ENCODE data around the gene MYO16.

The MYO16 gene

DNA sequence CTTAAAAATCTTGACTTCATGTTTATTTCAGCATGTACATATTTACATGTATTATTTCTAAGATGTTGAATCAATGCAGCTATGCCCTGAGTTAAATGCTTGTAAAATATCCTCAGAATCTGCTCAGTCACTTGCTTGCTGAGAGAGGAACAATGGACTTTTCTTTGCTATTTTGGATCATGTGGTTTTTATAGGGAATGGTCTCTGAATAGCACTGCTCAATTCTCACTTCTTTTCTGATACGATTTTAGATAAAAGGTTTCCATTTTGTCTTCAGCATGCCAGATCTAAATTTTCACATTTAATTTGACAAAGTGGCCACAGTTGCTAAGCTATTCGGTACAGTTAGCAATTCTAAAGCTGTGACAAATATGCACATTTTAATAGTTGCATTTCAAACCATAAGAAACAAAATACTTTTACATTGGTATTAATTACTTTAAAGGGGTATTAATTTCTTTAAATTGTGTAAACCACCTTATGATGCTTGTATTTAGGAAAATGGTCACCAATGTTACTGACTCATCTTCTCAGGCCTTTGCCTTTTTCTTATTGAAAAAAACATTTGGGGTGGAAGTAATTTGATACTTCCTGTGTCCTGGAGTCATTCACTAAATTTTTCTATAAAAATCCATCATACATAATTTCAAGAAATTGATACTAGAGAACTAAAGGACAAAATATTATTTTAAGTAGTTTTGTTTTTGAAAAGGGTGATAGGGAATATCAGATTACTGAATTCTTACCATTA is 113.5 kb downstream of the MYO16 start:
- no peak overlapping the region for H3K27ac Mint-ChIP-seq
- H3K9me3 Mint-ChIP-seq = no peaks in the 10 kb centered on the region
- DNase-seq (no peak), ATAC-seq (no peak)
- H3K4me1 Mint-ChIP-seq = no peaks in the 10 kb centered on the region
- H3K27me3 Mint-ChIP-seq = no peaks in the 10 kb centered on the region
- no peak overlapping the region for H3K4me3 Mint-ChIP-seq
- H3K36me3 Mint-ChIP-seq (ENCODE audit: low read depth) = no peaks in the 10 kb centered on the region

DNA sequence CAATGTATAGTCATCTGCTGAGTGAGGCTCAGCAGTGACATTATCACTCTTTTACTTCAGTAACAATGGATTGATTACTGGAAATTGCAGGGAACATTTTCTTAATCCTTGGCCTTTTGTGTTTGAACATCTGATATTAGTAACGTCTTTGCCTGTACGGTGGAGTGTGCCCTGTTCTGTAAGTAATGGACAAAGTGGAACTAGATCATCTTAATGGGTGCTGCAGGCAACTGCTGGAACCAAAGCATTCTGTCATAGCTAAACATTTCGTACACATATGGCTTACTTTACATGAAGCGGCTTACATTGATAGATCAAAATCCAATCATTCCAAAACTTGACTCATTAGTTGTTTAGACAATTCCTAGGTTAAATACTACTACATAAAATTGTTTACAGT is 114.1 kb downstream of the MYO16 start:
- Mint-ChIP-seq H3K4me1 (no peaks in the 10 kb centered on the region), H3K9me3 (no peaks in the 10 kb centered on the region), H3K36me3 (ENCODE audit: low read depth) (no peaks in the 10 kb centered on the region), H3K4me3 (no peak overlapping the region), H3K27me3 (no peaks in the 10 kb centered on the region), H3K27ac (no peak overlapping the region)
- DNase-seq (no peak), ATAC-seq (no peak)

DNA sequence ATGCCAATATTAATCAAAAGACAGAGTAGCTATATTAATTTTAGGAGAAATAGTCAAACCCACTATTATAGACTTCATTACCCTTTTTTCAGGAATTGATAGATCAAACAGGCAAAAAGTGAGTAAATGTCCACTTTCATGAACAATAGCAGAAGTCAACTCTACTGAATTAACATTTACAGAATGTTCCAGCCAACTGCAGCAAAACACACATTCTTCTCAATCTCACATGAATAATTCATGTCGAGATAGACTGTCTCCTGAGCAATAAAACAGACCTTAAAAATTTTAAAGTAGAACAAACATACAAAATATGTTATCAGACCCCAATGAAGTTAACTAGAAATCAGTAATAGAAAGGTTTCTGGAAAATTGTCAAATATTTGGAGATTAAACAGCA is 118.4 kb downstream of the MYO16 start:
- Mint-ChIP-seq H3K4me3 (no peak overlapping the region), H3K4me1 (no peaks in the 10 kb centered on the region), H3K36me3 (ENCODE audit: low read depth) (no peaks in the 10 kb centered on the region), H3K9me3 (no peaks in the 10 kb centered on the region), H3K27me3 (no peaks in the 10 kb centered on the region), H3K27ac (no peak overlapping the region)
- no peak for DNase-seq
- ATAC-seq = no peak

DNA sequence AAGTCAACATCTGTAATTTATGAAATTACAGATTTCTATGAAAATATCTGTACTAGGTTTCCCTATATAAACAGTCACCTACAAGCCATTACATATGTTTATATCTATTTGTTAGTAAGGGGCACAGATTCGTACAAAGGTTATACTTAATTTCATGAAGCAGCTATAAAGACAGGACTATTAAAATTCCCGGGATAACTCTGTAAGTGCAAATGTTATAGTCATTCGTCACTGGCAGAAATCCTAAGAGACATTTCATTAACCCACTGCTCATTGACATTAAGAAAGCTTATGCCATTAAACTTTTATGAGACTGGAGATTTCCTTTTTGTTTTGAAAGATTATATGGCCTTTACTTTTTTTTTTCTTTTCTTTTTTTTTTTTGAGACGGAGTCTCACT is 122.9 kb downstream of the MYO16 start:
- Mint-ChIP-seq H3K27me3 (no peaks in the 10 kb centered on the region), H3K4me3 (no peak overlapping the region), H3K9me3 (no peaks in the 10 kb centered on the region), H3K36me3 (ENCODE audit: low read depth) (no peaks in the 10 kb centered on the region), H3K4me1 (no peaks in the 10 kb centered on the region), H3K27ac (no peak overlapping the region)
- DNase-seq (no peak), ATAC-seq (no peak)

DNA sequence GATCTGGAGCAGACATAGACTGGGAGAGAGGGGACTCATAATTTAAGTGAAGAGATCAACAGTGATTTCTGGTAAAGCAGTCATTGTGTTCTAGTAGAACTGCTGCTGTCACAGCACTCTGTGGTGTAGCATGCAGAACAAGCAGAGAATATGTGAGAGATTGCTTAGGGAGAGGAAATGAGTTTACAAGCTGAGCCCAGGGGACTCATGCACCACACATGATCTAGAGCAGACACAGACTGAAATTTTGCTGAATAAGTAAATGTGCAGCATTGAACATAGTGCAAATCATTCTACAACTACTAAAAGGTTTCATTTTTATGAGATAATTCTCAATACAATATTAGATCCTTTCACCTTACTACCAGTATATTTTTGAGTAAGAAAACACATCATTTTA is 125.7 kb downstream of the MYO16 start:
- Mint-ChIP-seq H3K36me3 (ENCODE audit: low read depth) (no peaks in the 10 kb centered on the region), H3K27ac (no peak overlapping the region), H3K4me1 (no peaks in the 10 kb centered on the region), H3K27me3 (no peaks in the 10 kb centered on the region), H3K4me3 (no peak overlapping the region), H3K9me3 (no peaks in the 10 kb centered on the region)
- ATAC-seq (no peak), DNase-seq (no peak)

DNA sequence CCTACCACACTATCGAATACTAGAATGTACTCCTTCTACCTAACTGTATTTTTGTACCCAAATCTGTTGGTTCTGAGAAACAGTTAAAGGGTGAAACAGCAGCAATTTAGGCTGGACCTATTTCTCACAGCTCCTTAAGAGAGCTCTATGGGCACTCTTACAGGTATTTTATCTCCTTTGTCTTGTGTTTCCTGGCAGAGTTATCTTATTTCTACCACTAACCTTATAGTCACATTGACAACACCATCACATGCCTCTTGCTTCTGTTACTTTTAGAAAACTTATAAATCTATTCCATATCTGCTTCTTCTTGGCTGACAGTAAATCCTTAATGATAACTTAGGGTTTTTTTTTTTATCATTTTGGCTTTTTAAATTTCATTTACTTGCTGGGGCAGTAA is 130.7 kb downstream of the MYO16 start:
- H3K36me3 Mint-ChIP-seq (ENCODE audit: low read depth) = no peaks in the 10 kb centered on the region
- no peak overlapping the region for H3K4me3 Mint-ChIP-seq
- no peak for ATAC-seq
- H3K4me1 Mint-ChIP-seq = no peaks in the 10 kb centered on the region
- H3K9me3 Mint-ChIP-seq = no peaks in the 10 kb centered on the region
- H3K27me3 Mint-ChIP-seq = no peaks in the 10 kb centered on the region
- no peak overlapping the region for H3K27ac Mint-ChIP-seq
- no peak for DNase-seq

DNA sequence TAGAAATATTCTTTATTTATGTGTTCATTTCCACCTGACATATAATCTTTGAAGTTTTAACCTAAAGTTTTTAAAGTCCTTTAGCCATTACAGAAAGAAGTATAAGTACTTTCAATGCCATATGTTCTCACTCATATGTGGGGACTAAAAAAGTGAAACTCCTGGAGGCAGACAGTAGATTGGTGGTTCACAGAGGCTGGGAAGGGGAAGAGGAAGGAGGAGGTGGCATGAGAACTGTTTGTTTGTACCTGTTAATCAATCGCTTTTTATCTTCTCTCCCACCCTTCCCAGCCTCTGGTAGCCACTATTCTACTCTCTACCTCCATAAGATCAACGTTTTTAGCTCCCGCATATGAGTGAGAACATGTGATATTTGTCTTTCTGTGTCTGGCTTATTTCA is 131.1 kb downstream of the MYO16 start:
- H3K27me3 Mint-ChIP-seq = no peaks in the 10 kb centered on the region
- no peaks in the 10 kb centered on the region for H3K9me3 Mint-ChIP-seq
- ATAC-seq (no peak), DNase-seq (no peak)
- no peak overlapping the region for H3K4me3 Mint-ChIP-seq
- H3K36me3 Mint-ChIP-seq (ENCODE audit: low read depth) = no peaks in the 10 kb centered on the region
- H3K4me1 Mint-ChIP-seq = no peaks in the 10 kb centered on the region
- no peak overlapping the region for H3K27ac Mint-ChIP-seq

DNA sequence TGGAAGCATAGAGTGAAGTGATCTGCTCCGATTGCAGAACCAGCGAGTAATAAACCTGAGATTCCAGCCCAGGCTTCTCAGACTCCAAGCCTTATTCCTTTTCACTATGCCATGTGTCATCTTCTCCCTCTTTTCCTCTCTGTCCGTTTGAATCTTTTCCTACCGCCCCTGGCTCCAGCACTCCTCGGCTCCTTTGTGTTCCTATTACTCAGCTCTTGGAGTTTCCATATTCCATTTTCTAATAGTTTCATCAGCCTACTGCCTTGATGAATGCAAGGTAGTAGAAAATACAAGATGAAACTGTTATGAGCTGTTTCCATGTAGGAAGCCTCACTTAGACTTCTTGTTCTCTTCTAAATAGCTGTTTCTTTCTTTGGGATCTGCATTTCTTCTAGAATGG is 138.6 kb downstream of the MYO16 start:
- no peaks in the 10 kb centered on the region for H3K4me1 Mint-ChIP-seq
- H3K27ac Mint-ChIP-seq = no peak overlapping the region
- ATAC-seq (no peak), DNase-seq (no peak)
- H3K4me3 Mint-ChIP-seq = no peak overlapping the region
- H3K27me3 Mint-ChIP-seq = peaks cover 6% of the 10 kb centered on the region
- H3K36me3 Mint-ChIP-seq (ENCODE audit: low read depth) = no peaks in the 10 kb centered on the region
- no peaks in the 10 kb centered on the region for H3K9me3 Mint-ChIP-seq

DNA sequence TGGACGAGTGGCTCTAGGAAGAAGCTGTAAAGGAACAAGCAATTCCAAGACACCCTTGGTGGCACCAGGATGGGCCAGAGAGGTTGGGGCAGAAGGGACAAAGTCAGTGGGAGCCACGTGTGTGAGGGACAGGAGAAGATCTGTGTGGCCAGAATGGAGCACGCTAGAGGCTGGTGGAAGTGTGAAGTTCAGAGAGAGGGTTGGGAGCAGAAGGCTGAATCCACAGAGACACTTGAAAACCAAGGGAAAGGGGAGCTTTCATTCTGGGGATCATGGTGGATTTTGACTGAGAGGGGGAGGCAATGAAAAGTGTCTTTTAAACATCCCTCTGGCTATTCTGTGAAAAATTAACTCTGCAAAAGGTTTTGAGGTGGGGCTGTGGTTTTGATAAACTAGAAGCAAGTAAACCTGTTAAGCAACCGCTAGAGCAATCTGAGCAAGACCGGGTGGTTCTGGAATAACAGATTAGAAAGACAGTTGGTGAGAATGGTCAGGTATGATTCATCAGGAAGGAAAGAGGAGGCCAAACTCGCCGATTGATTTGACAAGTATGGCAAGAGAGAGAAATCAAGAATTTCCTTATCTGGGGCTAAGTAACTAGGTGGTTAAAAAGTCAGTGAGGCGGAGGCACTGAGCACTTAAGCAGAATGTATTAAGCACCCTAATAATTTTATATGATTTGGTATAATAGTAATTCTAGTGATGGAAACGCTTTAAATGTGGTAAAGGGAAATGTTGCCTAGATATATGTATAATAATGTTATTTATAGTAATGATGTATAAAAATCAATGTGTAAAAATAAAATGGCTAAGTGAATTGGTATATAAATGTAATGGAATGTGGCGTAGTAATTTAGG is 140.0 kb downstream of the MYO16 start:
- no peak overlapping the region for H3K27ac Mint-ChIP-seq

DNA sequence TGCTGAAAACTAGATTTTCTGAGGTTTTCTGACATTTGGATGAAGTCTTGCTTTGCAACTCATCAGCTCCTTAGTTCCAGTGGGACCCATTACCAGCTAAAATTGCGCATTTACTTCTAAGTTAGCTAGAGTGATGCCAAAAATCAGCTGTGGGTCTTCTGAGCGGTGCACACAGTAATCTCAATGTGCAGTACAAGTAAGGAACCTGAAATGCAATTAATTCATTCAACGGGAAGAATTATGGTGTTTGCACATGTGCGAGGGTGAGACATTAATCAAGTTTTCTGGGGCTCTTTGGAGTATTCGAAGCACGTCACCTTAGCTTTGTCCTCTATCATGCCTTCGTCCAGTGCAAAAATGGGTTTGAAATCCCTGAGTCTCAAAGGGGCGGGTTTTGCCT is 146.2 kb downstream of the MYO16 start:
- no peaks in the 10 kb centered on the region for H3K9me3 Mint-ChIP-seq
- ATAC-seq (no peak), DNase-seq (no peak)
- H3K4me3 Mint-ChIP-seq = no peak overlapping the region
- H3K36me3 Mint-ChIP-seq (ENCODE audit: low read depth) = no peaks in the 10 kb centered on the region
- H3K27me3 Mint-ChIP-seq = no peaks in the 10 kb centered on the region
- no peak overlapping the region for H3K27ac Mint-ChIP-seq
- no peaks in the 10 kb centered on the region for H3K4me1 Mint-ChIP-seq

More for the DNA sequence above, 140.0 kb downstream of the MYO16 start:
- Mint-ChIP-seq H3K36me3 (ENCODE audit: low read depth) (no peaks in the 10 kb centered on the region), H3K27me3 (peaks cover 6% of the 10 kb centered on the region), H3K4me1 (no peaks in the 10 kb centered on the region), H3K9me3 (no peaks in the 10 kb centered on the region), H3K4me3 (no peak overlapping the region)
- no peak for ATAC-seq
- DNase-seq = no peak

DNA sequence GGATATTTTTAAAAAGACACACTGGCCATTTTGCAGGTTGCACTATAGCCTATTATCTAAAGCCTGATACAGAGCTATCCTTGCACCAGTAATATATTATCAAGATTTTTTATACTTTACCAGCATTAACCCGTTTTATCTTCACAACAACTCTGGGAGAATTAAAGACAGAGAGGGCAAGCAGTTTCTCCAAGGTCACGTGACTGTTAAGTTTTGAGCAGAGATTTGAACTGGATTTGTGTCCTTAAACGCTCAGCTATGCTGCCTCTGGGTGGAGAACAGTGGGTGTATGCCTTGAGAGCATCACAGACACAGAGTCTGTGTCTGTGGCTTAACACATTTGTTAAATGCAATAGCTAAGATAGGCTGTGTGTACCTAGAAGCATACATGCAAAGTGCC is 147.2 kb downstream of the MYO16 start:
- no peaks in the 10 kb centered on the region for H3K27me3 Mint-ChIP-seq
- H3K4me3 Mint-ChIP-seq = no peak overlapping the region
- no peaks in the 10 kb centered on the region for H3K4me1 Mint-ChIP-seq
- no peaks in the 10 kb centered on the region for H3K9me3 Mint-ChIP-seq
- H3K27ac Mint-ChIP-seq = no peak overlapping the region
- no peaks in the 10 kb centered on the region for H3K36me3 Mint-ChIP-seq (ENCODE audit: low read depth)
- ATAC-seq (no peak), DNase-seq (no peak)

DNA sequence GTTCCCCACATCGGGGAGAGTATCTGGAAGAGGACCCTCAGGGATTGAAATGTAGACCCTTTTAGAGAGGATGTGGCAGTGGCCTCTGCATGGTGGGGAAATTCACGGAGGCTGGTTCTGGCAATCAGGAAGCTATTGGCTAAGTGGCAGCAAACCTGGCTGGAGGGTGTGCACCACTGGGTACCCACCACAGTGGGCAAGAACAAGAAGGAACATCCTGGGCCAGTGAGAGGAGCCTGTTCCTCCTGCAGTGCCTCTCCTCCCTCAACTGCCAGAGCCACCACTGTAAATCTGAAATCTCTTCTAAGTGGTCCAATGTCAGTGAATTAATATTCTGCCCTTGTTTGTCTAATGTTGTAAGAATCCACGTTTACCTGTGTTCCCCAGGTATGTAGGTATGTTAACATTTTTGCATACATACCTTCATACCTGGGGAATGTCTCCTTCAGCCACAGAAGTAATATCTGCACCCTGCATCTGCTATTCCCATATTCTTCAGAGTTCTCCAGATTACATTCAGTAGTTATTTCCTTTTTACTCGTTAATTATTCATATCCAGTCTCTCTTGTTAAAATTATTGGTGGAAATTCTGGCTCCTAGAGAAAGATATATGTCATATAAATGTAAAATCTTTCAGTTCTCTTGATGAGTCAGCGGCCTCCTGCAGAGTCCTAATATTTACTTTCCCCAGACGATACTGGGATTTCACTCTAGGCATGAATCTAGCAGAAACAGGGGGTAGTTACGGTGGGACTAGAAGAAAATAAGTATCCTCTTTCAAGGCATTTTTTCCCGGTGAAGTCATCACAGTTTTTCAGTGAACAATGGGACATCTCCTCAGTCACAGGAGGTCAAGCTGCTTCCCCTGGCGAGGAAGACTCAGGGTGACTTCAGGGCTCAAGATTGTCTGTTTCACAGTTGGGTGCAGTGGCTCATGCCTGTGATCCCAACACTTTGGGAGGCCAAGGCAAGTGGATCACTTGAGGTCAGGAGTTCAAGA is 148.3 kb downstream of the MYO16 start:
- Mint-ChIP-seq H3K36me3 (ENCODE audit: low read depth) (no peaks in the 10 kb centered on the region), H3K4me3 (no peak overlapping the region), H3K27ac (no peak overlapping the region), H3K9me3 (no peaks in the 10 kb centered on the region), H3K27me3 (no peaks in the 10 kb centered on the region), H3K4me1 (no peaks in the 10 kb centered on the region)
- DNase-seq (no peak), ATAC-seq (no peak)

DNA sequence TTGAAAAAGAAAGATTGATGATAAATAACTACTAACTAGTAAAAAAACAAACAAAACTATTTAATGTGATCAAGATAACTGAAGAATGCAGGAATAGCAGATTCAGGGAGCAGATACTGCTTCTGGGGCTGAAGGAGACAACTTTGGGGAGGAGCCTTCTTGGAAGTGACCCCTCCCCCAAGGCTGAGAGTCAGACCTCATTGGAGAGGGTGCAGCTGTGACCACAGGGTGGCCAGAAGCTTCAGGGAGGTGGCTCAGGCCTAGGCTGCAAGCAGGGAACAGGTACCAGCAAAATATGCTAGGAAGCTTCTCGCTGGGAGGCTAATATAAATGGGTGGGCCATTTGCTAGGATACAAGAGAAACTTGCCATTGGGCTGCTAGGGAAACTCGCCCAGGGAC is 149.9 kb downstream of the MYO16 start:
- no peaks in the 10 kb centered on the region for H3K36me3 Mint-ChIP-seq (ENCODE audit: low read depth)
- H3K4me1 Mint-ChIP-seq = no peaks in the 10 kb centered on the region
- H3K27ac Mint-ChIP-seq = no peak overlapping the region
- ATAC-seq (no peak), DNase-seq (no peak)
- H3K9me3 Mint-ChIP-seq = peaks cover 4% of the 10 kb centered on the region
- no peak overlapping the region for H3K4me3 Mint-ChIP-seq
- no peaks in the 10 kb centered on the region for H3K27me3 Mint-ChIP-seq

DNA sequence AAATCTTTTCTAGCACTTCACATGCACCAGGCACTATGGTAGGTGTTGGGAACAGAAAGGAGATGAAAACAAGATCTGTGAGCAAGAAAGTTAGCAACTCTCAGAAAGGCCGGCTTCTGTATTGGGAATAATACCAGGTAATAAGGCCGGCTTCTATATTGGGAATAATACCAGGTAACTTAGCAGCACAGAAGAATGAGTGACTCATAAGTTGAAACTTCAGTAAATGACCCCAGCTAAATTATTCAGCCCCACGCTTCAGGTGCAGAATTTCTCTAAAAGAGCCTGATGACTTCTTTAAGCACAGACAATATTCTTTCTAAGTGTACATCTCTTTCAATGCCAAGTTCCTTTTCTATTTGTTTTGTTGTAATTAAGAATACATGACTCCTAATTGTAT is 151.3 kb downstream of the MYO16 start:
- Mint-ChIP-seq H3K27me3 (no peaks in the 10 kb centered on the region), H3K4me3 (no peak overlapping the region), H3K4me1 (no peaks in the 10 kb centered on the region), H3K36me3 (ENCODE audit: low read depth) (no peaks in the 10 kb centered on the region), H3K9me3 (peaks cover 4% of the 10 kb centered on the region), H3K27ac (no peak overlapping the region)
- DNase-seq (no peak), ATAC-seq (no peak)

All from activated naive CD8-positive, alpha-beta T cell treated with anti-CD3 and anti-CD28 coated beads, Interleukin-2, amount 50 U/mL, for 24 hours (primary cell).